GM21717 (cell line): ENCODE measurements around the gene NRXN3.
"Not testable (repeated sequence)": the region's sequence is repeated elsewhere in the genome, so short reads cannot be mapped to it uniquely, and the experiment has no call there.

Experiments used
- ATAC-seq: cut with Tn5 transposase; IDR thresholded peaks from one replicate; pipeline ENCODE4 v1.9.1; 2021; ENCODE audit warnings: mild to moderate bottlenecking, moderate library complexity; ENCODE audit not compliant: unreplicated experiment

NRXN3 gene

GRCh38 chr14:79098324-79098723, 928.2 kb downstream of the NRXN3 start:
- ATAC-seq, result no peak

GRCh38 chr14:79100578-79100977, 930.4 kb downstream of the NRXN3 start:
- ATAC-seq, result no peak

GRCh38 chr14:79101388-79101787, 931.2 kb downstream of the NRXN3 start:
- no peak for ATAC-seq

- no peak for ATAC-seq
Observed at GRCh38 chr14:79103764-79104163, 933.6 kb downstream of the NRXN3 start.

GRCh38 chr14:79110564-79110963, 940.4 kb downstream of the NRXN3 start:
- not testable (repeated sequence) for ATAC-seq

GRCh38 chr14:79111987-79112501, 941.9 kb downstream of the NRXN3 start:
- ATAC-seq, result no peak

GRCh38 chr14:79117561-79117960, 947.4 kb downstream of the NRXN3 start:
- ATAC-seq, result no peak

GRCh38 chr14:79118291-79118690, 948.1 kb downstream of the NRXN3 start:
- no peak for ATAC-seq

- ATAC-seq, result no peak
Observed at GRCh38 chr14:79134361-79134760, 964.2 kb downstream of the NRXN3 start.

GRCh38 chr14:79136071-79137044, 966.2 kb downstream of the NRXN3 start:
- ATAC-seq, result no peak

- no peak for ATAC-seq
Observed at GRCh38 chr14:79137045-79137430, 966.9 kb downstream of the NRXN3 start.

GRCh38 chr14:79137836-79138235, 967.7 kb downstream of the NRXN3 start:
- no peak for ATAC-seq

GRCh38 chr14:79144896-79145295, 974.7 kb downstream of the NRXN3 start:
- ATAC-seq, result no peak

GRCh38 chr14:79150226-79150625, 980.1 kb downstream of the NRXN3 start:
- no peak for ATAC-seq

GRCh38 chr14:79157369-79157768, 987.2 kb downstream of the NRXN3 start:
- ATAC-seq, result no peak

- no peak for ATAC-seq
Observed at GRCh38 chr14:79161571-79161970, 991.4 kb downstream of the NRXN3 start.

- ATAC-seq, result no peak
Observed at GRCh38 chr14:79162833-79163232, 992.7 kb downstream of the NRXN3 start.

- no peak for ATAC-seq
Observed at GRCh38 chr14:79165471-79166090, 995.4 kb downstream of the NRXN3 start.

GRCh38 chr14:79166171-79166570, 996.0 kb downstream of the NRXN3 start:
- ATAC-seq, result no peak

- no peak for ATAC-seq
Observed at GRCh38 chr14:79167957-79168356, 997.8 kb downstream of the NRXN3 start.

- ATAC-seq, result no peak
Observed at GRCh38 chr14:79175671-79176070, 1005.5 kb downstream of the NRXN3 start.

- ATAC-seq, result no peak
Observed at GRCh38 chr14:79177106-79177505, 1006.9 kb downstream of the NRXN3 start.
